ENCODE measurements around the gene SLC25A31.
A peak's percentile ranks its signal among the peaks of the same experiment; 100 is the strongest.

SLC25A31 gene

GRCh38 chr4:127778102-127778501 is 47.9 kb downstream of the SLC25A31 start:
- FAIRE-seq = no peak

- FAIRE-seq = no peak
Measured at GRCh38 chr4:127780598-127780997, 50.4 kb downstream of the SLC25A31 start.

- FAIRE-seq = no peak
Measured at GRCh38 chr4:127781300-127782024, 51.3 kb downstream of the SLC25A31 start.

- FAIRE-seq = no peak
Measured at GRCh38 chr4:127782025-127782274, 51.8 kb downstream of the SLC25A31 start.

- no peak for FAIRE-seq
Measured at GRCh38 chr4:127782275-127783025, 52.2 kb downstream of the SLC25A31 start, which contains the start of gene HSPA4L. TSS of gene HSPA4L (plus strand) at chr4:127782322. CDS start at chr4:127782551, 229 bp downstream.

GRCh38 chr4:127783026-127783769 is 53.0 kb downstream of the SLC25A31 start:
- FAIRE-seq = no peak

GRCh38 chr4:127783955-127784770 is 54.0 kb downstream of the SLC25A31 start:
- peak; percentile 95 for FAIRE-seq

GRCh38 chr4:127788517-127788916 is 58.3 kb downstream of the SLC25A31 start:
- FAIRE-seq = peak; percentile 36

- no peak for FAIRE-seq
Measured at GRCh38 chr4:127791391-127791790, 61.2 kb downstream of the SLC25A31 start.

- no peak for FAIRE-seq
Measured at GRCh38 chr4:127793528-127793927, 63.3 kb downstream of the SLC25A31 start.

GRCh38 chr4:127799711-127800110 is 69.5 kb downstream of the SLC25A31 start:
- FAIRE-seq = peak; percentile 33

- no peak for FAIRE-seq
Measured at GRCh38 chr4:127809173-127809800, 79.1 kb downstream of the SLC25A31 start.

- no peak for FAIRE-seq
Measured at GRCh38 chr4:127810551-127810950, 80.4 kb downstream of the SLC25A31 start.

GRCh38 chr4:127822430-127822829 is 92.2 kb downstream of the SLC25A31 start:
- no peak for FAIRE-seq

All from islet of Langerhans (tissue), 1 donor.